GM19193 (cell line): ENCODE data around the gene ZMIZ1.

Source experiments
- POLR2A ChIP-seq: IDR thresholded peaks from 4 replicates; pipeline ENCODE4 v1.6.1; 2011; ENCODE audit not compliant: insufficient read depth, insufficient read length; ENCODE audit errors: extremely low read depth

The ZMIZ1 gene

GRCh38 chr10:79277579-79278269, 209.0 kb downstream of the ZMIZ1 start:
- no peak for TF ChIP-seq POLR2A

- no peak for TF ChIP-seq POLR2A
Observed at GRCh38 chr10:79280956-79281355, 212.2 kb downstream of the ZMIZ1 start.

- TF ChIP-seq POLR2A, result no peak
Observed at GRCh38 chr10:79282388-79282787, 213.6 kb downstream of the ZMIZ1 start.

- no peak for TF ChIP-seq POLR2A
Observed at GRCh38 chr10:79283616-79284015, 214.8 kb downstream of the ZMIZ1 start.

GRCh38 chr10:79284158-79284871, 215.5 kb downstream of the ZMIZ1 start:
- TF ChIP-seq POLR2A, result no peak

GRCh38 chr10:79285315-79286197, 216.8 kb downstream of the ZMIZ1 start:
- no peak for TF ChIP-seq POLR2A

- peak; percentile 66 for TF ChIP-seq POLR2A
Observed at GRCh38 chr10:79286318-79286951, 217.7 kb downstream of the ZMIZ1 start.

GRCh38 chr10:79287973-79288723, 219.4 kb downstream of the ZMIZ1 start:
- TF ChIP-seq POLR2A, result no peak

GRCh38 chr10:79289801-79290200, 221.0 kb downstream of the ZMIZ1 start:
- no peak for TF ChIP-seq POLR2A

- no peak for TF ChIP-seq POLR2A
Observed at GRCh38 chr10:79292026-79292766, 223.4 kb downstream of the ZMIZ1 start.

- no peak for TF ChIP-seq POLR2A
Observed at GRCh38 chr10:79292891-79293746, 224.4 kb downstream of the ZMIZ1 start.

- no peak for TF ChIP-seq POLR2A
Observed at GRCh38 chr10:79293841-79294581, 225.2 kb downstream of the ZMIZ1 start.
